ENCODE measurements around the gene FANCD2OS. TPM values are rescaled to one million over a fixed set of nuclear protein-coding genes. Genes with fewer than 3 reads are reported as not detected.
"Not testable (repeated sequence)": the region's sequence is repeated elsewhere in the genome, so short reads cannot be mapped to it uniquely, and the experiment has no call there.

FANCD2OS gene
- polyA plus RNA-seq, 4 donors = 0.27 TPM; not detected in 3

DNA sequence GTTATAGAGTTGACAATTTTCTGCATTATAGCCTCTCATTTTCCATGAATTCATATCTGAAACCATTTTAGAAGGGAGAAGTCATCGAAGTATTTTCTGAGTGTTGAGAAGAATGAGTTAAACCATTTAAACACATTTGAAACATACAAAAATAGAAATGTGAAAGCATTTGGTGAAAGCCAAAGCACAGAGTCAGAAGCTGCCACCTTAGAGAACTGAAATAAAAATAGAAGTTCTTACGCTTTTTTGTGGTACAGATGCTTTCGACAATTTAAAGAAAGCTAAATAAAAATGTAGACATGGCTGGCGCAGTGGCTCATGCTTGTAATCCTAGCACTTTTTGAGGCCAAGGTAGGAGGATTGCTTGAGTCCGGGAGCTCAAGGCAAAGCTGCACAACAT lies 9.0 kb downstream of the FANCD2OS start:
- no peak for DNase-seq (ENCODE audit: low read depth in 4 of 4, low spot score in 2 of 4)

DNA sequence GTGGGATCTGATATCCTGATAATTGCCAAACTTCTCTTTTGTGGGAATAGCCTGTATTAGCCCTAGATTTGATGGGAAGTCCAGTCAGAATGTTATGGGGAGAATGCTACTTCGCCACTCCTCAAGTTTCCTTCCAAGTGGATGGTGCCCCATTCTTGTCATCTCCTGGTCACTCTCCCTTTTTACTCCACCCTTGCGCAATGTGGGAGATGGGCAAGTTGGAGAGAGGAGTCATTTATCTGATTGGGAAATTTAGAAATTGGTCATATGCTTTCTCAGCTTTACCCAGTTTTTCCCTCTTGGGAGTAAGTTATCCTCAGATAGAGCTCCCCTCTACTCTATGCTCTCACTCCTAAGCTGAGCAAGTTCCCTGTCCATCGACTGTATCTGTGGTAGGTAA lies 14.4 kb downstream of the FANCD2OS start:
- DNase-seq (ENCODE audit: low read depth in 4 of 4, low spot score in 2 of 4) = no peak

DNA sequence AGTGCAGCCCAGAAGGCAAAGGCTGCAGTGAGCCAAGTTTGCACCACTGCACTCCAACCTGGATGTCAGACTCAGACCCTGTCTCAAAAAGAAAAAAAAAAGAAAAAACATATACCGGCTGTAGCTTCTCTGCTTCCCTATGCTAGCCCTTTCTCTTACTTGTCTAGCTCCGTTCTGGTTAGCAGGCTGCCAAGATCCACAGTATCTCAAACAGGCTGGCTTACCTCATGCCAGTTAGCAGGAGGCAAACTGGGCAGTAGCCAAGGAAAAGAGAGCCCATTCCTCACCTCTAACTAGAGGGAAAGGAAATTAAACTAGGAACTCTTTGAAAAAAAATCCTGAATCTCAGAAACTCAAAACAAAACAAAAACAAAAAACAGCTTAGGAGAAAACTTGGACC lies 16.7 kb downstream of the FANCD2OS start:
- not testable (repeated sequence) for DNase-seq (ENCODE audit: low read depth in 4 of 4, low spot score in 2 of 4)

DNA sequence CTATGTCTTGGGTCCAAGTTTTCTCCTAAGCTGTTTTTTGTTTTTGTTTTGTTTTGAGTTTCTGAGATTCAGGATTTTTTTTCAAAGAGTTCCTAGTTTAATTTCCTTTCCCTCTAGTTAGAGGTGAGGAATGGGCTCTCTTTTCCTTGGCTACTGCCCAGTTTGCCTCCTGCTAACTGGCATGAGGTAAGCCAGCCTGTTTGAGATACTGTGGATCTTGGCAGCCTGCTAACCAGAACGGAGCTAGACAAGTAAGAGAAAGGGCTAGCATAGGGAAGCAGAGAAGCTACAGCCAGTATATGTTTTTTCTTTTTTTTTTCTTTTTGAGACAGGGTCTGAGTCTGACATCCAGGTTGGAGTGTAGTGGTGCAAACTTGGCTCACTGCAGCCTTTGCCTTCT lies 17.3 kb downstream of the FANCD2OS start:
- not testable (repeated sequence) for DNase-seq (ENCODE audit: low read depth in 4 of 4, low spot score in 2 of 4)

DNA sequence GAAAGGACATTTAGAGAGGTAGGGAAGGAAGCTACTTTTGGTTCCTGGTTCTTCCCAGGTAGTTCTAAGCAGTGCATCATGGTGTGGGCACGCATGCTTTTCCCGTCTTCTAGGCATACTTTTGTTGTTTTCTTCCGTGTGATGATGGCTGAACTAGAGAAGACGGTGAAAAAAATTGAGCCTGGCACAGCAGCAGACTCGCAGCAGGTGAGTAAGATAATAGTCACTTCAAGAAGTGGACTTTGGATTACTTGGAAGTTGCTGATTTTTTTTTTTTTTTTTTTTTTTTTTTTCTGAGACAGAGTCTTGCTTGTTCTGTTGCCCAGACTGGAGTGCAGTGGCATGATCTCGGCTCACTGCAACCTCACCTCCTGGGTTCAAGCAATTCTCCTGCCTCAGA lies 17.9 kb downstream of the FANCD2OS start:
- DNase-seq (ENCODE audit: low read depth in 4 of 4, low spot score in 2 of 4) = no peak

DNA sequence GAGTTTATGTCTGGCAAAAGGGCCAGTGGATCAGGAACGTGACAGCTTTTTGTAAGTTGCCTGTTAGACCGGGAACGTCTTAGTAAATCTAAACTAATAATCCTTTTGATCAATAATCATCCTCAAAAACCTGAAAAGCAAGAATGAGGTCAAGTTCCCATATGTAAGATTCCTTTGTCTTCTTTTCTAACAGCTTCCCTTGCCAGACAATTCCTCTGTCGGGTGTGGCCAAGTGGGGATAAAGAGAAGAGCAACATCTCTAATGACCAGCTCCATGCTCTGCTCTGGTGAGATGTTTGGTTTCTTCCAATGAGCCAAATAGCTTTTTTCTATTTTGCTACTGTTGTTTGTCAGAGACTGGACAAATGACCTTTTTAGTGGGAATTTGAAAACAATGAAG lies 19.8 kb downstream of the FANCD2OS start:
- no peak for DNase-seq (ENCODE audit: low read depth in 4 of 4, low spot score in 2 of 4)

DNA sequence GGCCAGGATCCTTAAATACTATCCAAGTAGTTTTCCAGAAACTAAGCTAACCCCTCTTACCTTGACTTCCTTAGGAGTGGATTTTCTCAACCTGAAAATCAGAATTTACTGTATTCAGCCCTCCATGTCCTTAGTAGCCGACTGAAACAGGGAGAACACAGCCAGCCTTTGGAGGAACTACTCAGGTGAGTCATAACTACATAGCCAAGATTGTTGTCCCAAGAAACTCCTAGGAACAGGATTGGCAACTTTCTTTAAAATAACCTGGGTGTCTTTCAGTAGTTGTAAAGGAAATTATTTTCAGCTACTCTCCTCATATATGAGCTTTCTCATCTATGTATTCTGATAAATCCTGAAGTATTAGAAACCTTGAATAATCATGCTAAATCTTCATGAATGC lies 22.3 kb downstream of the FANCD2OS start:
- no peak for DNase-seq (ENCODE audit: low read depth in 4 of 4, low spot score in 2 of 4)

DNA sequence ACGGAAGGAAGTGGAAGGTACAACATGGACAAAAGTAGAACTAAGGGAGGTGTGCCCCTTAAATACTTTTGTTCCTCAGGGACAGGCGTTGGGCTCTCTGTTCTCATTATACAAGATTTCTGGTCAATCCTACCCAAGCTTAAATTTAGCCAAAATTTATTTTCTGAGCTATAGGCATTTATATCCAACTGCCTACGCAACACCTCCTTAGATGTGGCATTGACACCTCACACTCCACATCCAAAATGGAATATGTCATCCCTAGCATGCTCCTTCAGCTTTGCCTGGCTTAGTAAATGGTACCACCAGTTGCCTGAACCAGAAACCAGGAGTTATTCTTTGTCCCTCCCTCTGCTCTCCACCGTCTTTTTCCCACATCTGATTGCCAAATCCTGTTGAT lies 26.2 kb downstream of the FANCD2OS start:
- no peak for DNase-seq (ENCODE audit: low read depth in 4 of 4, low spot score in 2 of 4)

DNA sequence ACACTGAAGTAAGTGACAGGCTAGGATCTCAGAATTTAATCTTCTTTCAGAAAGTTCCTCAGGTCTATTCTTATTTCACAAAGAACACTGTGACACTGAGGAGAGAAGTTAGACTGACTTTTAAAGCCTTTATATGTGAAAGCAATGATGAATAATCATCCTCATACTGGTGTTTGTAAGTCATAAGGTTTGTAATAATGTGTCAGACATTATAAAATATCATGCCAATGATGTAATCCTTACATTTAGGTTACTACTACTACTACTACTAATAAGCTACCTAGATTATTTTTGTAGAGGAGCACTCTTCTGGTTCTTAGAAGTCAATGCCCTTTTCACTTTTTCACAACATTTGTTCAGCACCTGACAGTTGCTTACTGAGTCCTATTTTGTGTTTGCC lies 33.4 kb downstream of the FANCD2OS start:
- no peak for DNase-seq (ENCODE audit: low read depth in 4 of 4, low spot score in 2 of 4)

DNA sequence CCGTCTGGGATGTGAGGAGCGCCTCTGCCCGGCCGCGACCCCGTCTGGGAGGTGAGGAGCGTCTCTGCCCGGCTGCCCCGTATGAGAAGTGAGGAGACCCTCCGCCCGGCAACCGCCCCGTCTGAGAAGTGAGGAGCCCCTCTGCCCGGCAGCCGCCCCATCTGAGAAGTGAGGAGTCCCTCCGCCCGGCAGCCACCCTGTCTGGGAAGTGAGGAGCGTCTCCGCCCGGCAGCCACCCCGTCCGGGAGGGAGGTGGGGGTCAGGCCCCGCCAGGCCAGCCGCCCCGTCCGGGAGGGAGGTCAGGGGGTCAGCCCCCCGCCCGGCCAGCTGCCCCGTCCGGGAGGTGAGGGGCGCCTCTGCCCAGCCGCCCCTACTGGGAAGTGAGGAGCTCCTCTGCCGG lies 38.0 kb downstream of the FANCD2OS start:
- DNase-seq (ENCODE audit: low read depth in 4 of 4, low spot score in 2 of 4) = not testable (repeated sequence)

DNA sequence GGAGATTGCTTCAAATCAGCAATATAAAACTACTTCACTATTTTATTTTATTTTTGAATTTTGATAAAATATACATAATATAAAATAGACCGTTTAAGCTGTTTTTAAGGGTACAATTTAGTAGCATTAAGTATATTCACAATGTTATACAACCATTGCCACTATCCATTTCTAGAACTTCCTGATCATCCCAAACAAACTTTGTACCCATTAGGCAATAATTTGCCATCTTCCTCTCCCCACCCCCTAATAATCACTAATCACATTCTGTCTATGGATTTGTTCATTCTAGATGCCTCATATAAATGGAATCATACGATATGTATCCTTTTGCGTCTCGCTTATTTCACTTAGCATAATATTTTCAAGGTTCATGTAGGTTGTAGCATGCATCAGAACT lies 53.0 kb downstream of the FANCD2OS start:
- no peak for DNase-seq (ENCODE audit: low read depth in 4 of 4, low spot score in 2 of 4)

Other genes with a start within 250 kb of the FANCD2OS start
- under 1 TPM in 2 of 4 donors, not detected in 2; 0.17 to 0.21 TPM for gene CIDEC, start 228.0 kb downstream of the FANCD2OS start, polyA plus RNA-seq (ENCODE audit: insufficient read length in 4 of 4)
- gene JAGN1, start 217.6 kb downstream of the FANCD2OS start, polyA plus RNA-seq (ENCODE audit: insufficient read length in 4 of 4) = 10 to 100 TPM; 41.8 to 50.7 (median 44.4) TPM
- 10 to 100 TPM; 10.3 to 20.3 (median 12.1) TPM for gene IL17RE, start 205.4 kb downstream of the FANCD2OS start, polyA plus RNA-seq (ENCODE audit: insufficient read length in 4 of 4)
- 10 to 100 TPM; 37.8 to 47.6 (median 41.6) TPM for gene IL17RC, start 191.2 kb downstream of the FANCD2OS start, polyA plus RNA-seq (ENCODE audit: insufficient read length in 4 of 4)
- 10 to 100 TPM; 48.8 to 80.5 (median 65.6) TPM for gene CRELD1, start 174.4 kb downstream of the FANCD2OS start, polyA plus RNA-seq (ENCODE audit: insufficient read length in 4 of 4)
- 1 to 10 TPM; 2.9 to 6.6 (median 4.6) TPM for gene PRRT3, start 155.8 kb downstream of the FANCD2OS start, polyA plus RNA-seq (ENCODE audit: insufficient read length in 4 of 4)
- gene EMC3, start 121.4 kb downstream of the FANCD2OS start, polyA plus RNA-seq (ENCODE audit: insufficient read length in 4 of 4) = 100 to 1,000 TPM in 1 of 4 donors, 10 to 100 TPM in 3; 78.0 to 108 (median 84.2) TPM
- gene FANCD2, start 81.8 kb downstream of the FANCD2OS start, polyA plus RNA-seq (ENCODE audit: insufficient read length in 4 of 4) = 10 to 100 TPM; 16.2 to 25.6 (median 20.4) TPM
- 100 to 1,000 TPM; 179 to 228 (median 199) TPM for gene BRK1, start 7.4 kb upstream of the FANCD2OS start, polyA plus RNA-seq (ENCODE audit: insufficient read length in 4 of 4)
- 10 to 100 TPM; 79.2 to 93.4 (median 79.4) TPM for gene VHL, start 33.5 kb upstream of the FANCD2OS start, polyA plus RNA-seq (ENCODE audit: insufficient read length in 4 of 4)
- 1 to 10 TPM in 1 of 4 donors, under 1 TPM in 3; 0.62 to 1.2 (median 0.86) TPM for gene IRAK2, start 56.7 kb upstream of the FANCD2OS start, polyA plus RNA-seq (ENCODE audit: insufficient read length in 4 of 4)
- gene TATDN2, start 140.2 kb upstream of the FANCD2OS start, polyA plus RNA-seq (ENCODE audit: insufficient read length in 4 of 4) = 10 to 100 TPM; 33.7 to 36.5 (median 34.9) TPM
- 1 to 10 TPM; 2.7 to 3.9 (median 3.3) TPM for gene GHRL, start 184.7 kb upstream of the FANCD2OS start, polyA plus RNA-seq (ENCODE audit: insufficient read length in 4 of 4)
- 100 to 1,000 TPM; 113 to 136 (median 125) TPM for gene SEC13, start 212.9 kb upstream of the FANCD2OS start, polyA plus RNA-seq (ENCODE audit: insufficient read length in 4 of 4)